BJ (cell line): ENCODE results near the gene ZMYND10. TPM values are rescaled to one million over a fixed set of nuclear protein-coding genes. Genes with fewer than 3 reads are reported as not detected.
A peak's percentile ranks its signal among the peaks of the same experiment; 100 is the strongest.

Experiments
- CTCF ChIA-PET: fragments of 350-600 bp; formaldehyde crosslinking; extraction: SDS; loops from one replicate; lab custom pipeline; 2021; ENCODE audit warnings: antibody characterized with exemption, inconsistent platforms; lab: Yijun Ruan, JAX
- POLR2A ChIA-PET: fragments of 300-600 bp; sonication (Branson Sonifier 250); formaldehyde crosslinking; extraction: SDS; loops from one replicate; lab custom pipeline; 2021; ENCODE audit warnings: antibody characterized with exemption; lab: Charles Lee
- DNase-seq: peaks from one replicate; pipeline ENCODE4 v3.0.0-alpha.2; 2011; ENCODE audit warnings: low read depth
- H3K27me3 ChIP-seq: 2 replicates; pipeline ENCODE4 v1.6.0; 2011; ENCODE audit warnings: low read length; ENCODE audit not compliant: control insufficient read depth, insufficient read depth
- H3K36me3 ChIP-seq: 2 replicates; pipeline ENCODE4 v1.5.1; 2011; ENCODE audit warnings: low read length; ENCODE audit not compliant: control insufficient read depth, insufficient read depth
- H3K4me3 ChIP-seq: 2 replicates; pipeline ENCODE4 v1.5.1; 2011; ENCODE audit warnings: low read depth, mild to moderate bottlenecking, control low read depth, low read length
- CTCF ChIP-seq: IDR thresholded peaks from 2 replicates; pipeline ENCODE4 v1.5.1; 2011; ENCODE audit warnings: low read depth, mild to moderate bottlenecking, control low read depth, inconsistent platforms, low read length, moderate library complexity; ENCODE audit not compliant: insufficient read depth
- polyA plus RNA-seq: library from polyadenylated mRNA; depleted of rRNA; stranded (reverse); fragments of >200 nt; gene quantifications from 2 replicates; pipeline ENCODE4 v1.2.3, GENCODE V29; 2011

Gene ZMYND10
- polyA plus RNA-seq, 1 experiment = 1.3 TPM

DNA sequence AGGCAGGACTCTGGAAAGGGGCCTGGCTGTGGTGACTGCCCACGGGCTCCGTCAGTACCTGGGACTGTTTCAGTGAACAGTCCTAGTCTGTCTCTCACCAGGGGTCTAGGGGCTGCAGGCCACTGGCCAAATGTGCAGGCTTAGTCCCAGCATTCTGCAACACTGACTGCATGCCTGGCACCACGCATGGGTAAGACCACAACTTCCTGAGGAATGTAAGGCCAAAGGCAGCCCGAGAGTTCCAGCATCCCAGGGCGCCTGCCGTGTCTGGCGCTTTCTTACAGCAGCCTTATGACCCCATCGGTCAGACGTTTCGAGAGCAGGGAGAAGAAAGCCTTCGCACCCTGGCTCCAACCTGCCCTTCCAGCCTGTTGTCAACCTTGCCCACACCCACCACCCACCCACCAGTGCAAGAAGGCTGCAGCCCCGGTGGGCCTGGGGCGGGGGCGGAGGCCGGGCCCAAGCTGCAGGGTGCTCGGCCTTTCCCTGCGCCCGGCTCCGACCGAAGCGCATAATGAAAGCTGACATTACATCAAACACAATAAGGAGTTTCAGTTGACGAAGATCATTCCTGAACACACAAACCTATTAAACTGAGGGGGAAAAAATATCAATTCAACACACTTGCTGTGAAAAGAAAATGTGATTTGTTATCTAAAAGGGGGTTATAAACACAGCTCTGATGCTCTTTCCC is 43.3 kb upstream of the ZMYND10 start:
- no peak for TF ChIP-seq CTCF
- ChIA-PET POLR2A (no interaction called here), CTCF (no interaction called here)
- Histone ChIP-seq H3K36me3 (no peaks in the 10 kb centered on the region), H3K4me3 (no peak overlapping the region), H3K27me3 (peaks cover 9% of the 10 kb centered on the region)
- no peak for DNase-seq

DNA sequence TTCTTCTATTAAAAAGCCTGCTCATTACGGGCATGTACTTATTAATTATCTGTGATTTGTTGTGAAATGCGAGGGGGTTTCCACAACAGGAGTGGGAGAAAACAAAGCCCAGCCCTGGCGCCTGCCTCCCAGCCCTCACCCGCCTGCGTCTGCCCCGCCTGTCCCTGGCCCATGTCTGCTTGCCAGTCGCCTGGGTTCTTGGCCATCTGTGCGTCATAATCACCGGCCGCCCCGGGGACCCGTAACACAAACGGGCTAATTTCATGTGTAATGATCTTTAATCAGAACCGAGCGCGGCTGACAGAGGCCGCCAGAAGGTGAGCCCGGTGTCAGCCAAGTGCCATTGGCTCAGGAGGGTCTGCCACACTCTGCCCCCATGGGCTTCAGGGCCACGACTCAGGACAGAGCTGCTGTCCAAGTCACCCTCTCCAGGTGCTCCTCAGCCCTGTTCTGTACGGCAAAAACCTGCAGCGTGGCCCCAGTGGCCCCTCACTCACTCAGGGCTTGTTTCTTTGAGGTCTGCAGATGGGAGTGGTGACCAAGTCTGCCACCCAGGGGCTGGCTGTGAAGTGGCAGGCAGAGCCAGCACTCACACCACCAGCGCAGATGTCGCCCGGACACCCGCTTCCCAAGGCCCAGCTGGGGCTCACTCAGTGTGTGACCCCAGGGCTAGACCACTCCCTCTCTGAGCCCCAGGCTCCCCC is 42.6 kb upstream of the ZMYND10 start:
- Histone ChIP-seq H3K4me3 (no peak overlapping the region), H3K36me3 (no peaks in the 10 kb centered on the region), H3K27me3 (peaks cover 12% of the 10 kb centered on the region)
- CTCF ChIA-PET = no interaction called here
- POLR2A ChIA-PET = no interaction called here
- DNase-seq = no peak
- peak; percentile 23; the same call in 1 of the 2 replicates for TF ChIP-seq CTCF

- TF ChIP-seq CTCF = no peak
- no peak overlapping the region for H3K4me3 ChIP-seq
- CTCF ChIA-PET = interaction anchor here (2.2 kb wide), 1 partner anchor 11 kb away, joined by 5 read pairs; no protein-coding TSS in a partner anchor
- POLR2A ChIA-PET = no interaction called here
- no peak for DNase-seq
- H3K36me3 ChIP-seq = no peaks in the 10 kb centered on the region
- H3K27me3 ChIP-seq = peaks cover 8% of the 10 kb centered on the region; the same call in 1 of the 2 replicates
Observed at GRCh38 chr3:50385754-50386153, 40.2 kb upstream of the ZMYND10 start.

DNA sequence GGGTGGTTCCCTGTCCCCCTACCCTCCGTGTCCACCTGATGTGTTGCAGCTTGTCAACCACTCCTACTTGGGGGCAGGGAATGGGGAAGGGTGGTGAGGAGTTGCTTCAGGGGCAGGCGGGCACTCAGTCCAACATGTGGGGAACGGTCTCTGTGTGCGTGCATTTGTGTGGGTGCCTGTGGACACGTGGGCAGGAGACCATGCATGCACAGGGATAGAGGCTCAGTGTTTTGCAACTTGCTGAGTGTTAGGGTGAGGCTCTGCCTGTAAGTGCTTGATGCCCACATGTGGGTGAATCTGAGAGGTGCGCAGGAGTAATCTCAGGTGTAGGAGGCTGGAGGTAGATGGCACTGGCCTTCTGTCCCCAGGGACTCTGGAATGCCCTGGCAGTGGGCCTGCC is 38.2 kb upstream of the ZMYND10 start:
- TF ChIP-seq CTCF = no peak
- DNase-seq = no peak
- H3K4me3 ChIP-seq = no peak overlapping the region
- H3K27me3 ChIP-seq = peaks cover 8% of the 10 kb centered on the region; the same call in 1 of the 2 replicates
- ChIA-PET CTCF (interaction anchor here (1.2 kb wide), 1 partner anchor 8 kb away, joined by 3 read pairs; no protein-coding TSS in a partner anchor), POLR2A (interaction anchor here (0.6 kb wide), 1 partner anchor 422 kb away, joined by 4 read pairs; no protein-coding TSS in a partner anchor)
- no peaks in the 10 kb centered on the region for H3K36me3 ChIP-seq

- DNase-seq = no peak
- peaks cover 8% of the 10 kb centered on the region; the same call in 1 of the 2 replicates for H3K27me3 ChIP-seq
- no peak overlapping the region for H3K4me3 ChIP-seq
- POLR2A ChIA-PET = no interaction called here
- no peak for TF ChIP-seq CTCF
- H3K36me3 ChIP-seq = no peaks in the 10 kb centered on the region
- CTCF ChIA-PET = interaction anchor here (1.2 kb wide), 1 partner anchor 9 kb away, joined by 3 read pairs; no protein-coding TSS in a partner anchor
Observed at GRCh38 chr3:50382722-50383121, 37.2 kb upstream of the ZMYND10 start.
